HG02981 (cell line): ENCODE measurements around the gene IQCE.
A peak's percentile ranks its signal among the peaks of the same experiment; 100 is the strongest.

Experiments
- ATAC-seq: cut with Tn5 transposase; IDR thresholded peaks from one replicate; pipeline ENCODE4 v1.9.1; 2021; ENCODE audit warnings: mild to moderate bottlenecking, moderate library complexity; ENCODE audit not compliant: unreplicated experiment

Gene IQCE

DNA sequence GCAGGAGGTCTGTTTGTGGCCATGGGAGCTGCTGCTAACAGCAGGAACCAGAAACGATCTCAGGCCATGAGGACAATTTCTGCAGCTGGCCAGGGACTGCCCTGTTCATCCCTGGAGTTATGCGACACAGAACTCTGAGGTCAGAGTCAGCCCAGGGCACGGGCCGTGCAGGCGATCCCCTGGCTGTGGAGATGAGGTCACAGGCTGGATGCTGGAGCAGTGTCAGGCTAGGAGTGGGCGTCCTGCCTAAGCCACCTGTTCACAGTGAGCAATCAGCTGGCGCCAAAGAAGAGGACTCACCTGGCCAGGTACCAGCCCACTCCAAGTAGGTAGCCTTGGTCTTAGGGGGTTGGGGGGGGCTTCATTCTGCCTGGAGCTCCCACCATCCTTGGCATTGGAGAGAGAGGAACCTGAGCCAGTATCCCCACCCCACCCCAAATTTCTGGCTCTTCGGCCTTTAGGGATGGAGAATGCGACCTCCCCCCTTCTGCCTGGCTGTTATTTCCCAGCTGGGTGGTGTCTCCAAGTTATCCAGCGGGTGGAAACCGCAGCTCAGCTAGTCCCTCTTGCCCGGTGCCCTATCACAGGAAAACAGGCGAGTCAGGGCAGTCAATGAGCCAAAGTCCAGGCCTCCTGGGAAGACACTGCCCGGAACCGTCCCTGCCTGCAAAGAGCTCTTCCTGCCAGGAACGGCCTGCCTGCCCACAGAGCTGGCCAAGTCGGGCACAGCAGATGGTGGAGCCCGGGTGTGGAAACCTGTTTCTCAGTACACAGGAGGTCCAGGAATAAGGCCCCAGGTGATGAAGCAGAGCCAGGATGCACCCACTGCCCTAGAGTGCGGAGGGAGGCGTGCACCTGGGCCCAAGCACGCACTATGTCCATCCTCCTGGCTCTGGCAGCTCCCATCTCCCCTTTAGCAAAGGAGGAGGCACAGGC, 71.2 kb downstream of the IQCE start:
- no peak for ATAC-seq

DNA sequence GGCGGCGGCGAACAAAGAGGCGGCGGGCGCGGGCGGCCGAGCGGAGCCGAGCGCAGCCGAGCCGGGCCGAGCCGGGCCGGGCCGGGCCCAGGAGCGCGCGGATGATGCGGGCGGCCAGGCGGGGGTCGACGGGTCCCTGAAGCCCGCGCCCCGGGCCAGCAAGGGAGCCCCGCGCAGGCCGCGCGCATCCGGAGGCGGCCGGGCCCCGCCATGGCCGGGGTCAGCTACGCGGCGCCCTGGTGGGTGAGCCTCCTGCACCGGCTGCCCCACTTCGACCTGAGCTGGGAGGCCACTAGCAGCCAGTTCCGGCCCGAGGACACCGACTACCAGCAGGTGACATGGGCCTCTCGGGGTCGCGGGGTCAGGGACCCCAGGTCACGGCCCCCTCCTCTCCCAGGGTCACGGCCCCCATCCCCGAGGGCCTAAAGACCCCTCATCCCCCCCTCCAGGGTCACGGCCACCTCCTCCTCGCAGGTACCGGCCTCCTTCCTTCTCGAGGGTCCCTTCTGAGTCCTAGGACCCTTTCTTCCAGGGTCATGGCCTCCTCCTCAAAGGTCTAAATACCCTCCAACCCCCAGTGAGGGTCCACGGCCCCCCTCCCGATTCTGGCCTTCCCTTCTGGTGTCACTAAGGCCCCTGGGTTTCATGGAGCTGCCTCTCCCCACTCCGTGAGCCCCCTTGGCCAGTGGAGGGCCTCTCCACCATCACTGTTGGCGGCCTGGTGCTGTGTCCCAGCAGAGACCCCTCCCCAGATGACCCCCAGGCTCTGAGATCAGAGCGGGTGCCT, 73.4 kb downstream of the IQCE start, which contains the start of gene TTYH3:
TTYH3 (plus strand) TSS at position 41 of the 787 bp plus-strand sequence; CDS start at position 211, 170 bp downstream.
- ATAC-seq, result peak; percentile 25

DNA sequence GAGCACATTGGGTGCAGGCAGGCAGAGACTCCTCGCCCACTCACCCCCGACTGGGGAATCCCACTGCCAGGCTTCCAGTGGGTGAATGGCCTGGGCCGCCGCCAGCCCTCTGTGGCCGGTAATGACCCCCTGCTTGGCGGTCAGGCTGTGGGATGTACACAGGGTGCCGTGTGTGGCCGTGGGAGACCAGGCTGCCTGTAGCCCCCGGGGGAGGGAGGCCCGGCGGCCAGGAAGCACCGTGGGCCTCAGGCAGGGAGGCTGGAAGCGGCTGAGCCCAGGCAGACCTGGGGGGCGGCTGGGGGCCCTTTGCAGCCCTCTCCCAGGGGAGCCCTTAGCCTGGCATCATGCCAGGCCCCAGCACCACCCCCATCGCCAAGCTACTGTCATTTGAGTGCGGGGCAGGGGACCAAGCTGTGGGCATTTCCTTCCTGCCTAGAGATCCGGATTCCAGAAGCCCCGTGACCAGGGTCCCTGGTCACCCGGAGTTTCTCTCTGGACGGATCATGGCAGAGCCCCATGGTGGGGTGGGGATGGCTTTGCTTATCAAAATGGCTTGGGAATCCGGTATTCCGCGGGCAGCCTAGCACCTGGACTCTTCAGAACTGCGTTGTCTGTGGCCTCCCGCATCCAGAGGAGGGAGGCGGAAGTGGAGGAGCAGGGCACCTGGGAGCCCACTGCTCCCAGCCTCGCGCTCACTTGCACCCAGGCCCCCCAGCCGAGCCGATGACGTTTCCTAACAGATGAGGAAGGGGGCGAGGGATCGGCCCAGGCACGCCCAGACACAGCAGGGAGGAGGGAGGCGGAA, 74.2 kb downstream of the IQCE start:
- no peak for ATAC-seq

DNA sequence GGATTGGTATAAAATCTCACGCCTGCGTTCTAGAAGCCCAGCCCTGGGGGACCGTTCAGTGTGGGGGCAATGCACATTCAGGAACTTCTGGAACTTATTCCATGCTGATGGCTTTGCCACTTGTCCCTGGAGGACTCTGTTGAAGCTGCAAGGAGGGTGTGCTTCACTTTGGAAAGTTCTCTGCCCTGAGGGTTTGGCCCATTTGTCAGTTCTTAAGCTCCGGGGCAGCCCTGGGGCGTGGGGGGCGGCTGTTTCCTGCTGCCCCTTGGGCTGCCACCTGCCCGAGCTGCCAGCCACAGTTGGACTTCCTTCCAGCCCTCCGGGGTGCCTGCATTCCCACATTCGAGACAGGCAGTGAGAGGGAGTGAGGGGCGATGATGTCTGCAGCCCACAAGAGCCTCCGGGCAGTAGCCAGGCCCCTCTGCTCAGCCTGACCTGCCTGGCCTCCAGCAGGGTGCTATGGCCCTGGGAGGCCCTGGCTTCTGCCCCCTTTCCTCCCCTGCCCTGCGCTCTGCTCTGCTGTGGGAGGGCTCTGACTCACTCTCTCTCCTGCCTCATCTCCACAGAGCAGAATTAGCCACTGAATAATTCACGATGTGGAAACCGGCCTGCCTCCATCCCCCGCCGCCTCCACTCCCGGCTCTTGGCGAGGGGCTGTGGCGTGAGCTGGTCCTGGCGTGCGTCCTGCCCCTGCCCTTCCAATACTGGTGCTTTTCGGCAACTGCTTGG, 74.9 kb downstream of the IQCE start:
- ATAC-seq, result no peak

DNA sequence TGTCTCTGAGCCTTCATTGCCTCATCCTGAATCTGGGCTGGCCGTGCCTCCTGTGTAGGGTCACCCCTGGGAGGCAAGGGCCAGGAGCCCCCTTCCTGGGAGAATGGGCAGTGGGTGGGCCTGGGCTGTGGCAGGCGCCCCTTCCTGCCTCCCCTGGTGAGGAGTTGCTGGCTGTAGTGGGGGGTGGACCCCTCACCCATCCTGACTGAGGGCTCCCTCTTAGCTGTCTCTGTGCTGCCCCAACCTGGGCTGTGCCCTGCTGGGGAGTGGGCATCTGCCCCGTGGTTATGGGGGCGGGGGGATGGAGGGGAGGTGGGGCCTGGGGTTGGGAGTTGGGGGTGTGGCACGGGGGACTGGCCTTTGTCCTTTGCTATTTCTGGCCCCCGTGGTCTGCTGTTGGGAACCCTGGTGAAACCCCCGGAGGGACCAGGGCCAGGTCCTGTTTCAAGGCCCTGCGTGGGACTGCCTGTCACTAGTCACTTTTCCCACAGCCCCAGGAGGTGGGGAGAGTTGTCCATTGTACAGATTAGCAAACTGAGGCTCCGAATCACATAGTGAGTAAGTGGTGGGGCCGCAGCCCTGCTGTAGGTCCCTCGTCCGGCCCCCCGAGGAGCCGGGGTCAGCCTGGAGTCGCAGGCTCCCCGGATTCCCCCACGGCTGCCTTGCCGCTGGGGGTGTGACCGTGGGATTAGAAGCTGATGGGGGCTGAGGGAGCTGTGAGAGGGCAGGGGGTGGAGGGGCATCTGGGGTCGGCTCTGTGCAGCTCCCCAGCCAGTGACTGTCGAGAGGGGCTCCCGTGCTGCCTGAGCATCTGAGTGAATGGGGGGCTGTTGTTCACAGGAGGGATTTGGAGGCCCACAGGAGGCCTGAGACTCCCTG, 75.7 kb downstream of the IQCE start:
- ATAC-seq, result no peak

DNA sequence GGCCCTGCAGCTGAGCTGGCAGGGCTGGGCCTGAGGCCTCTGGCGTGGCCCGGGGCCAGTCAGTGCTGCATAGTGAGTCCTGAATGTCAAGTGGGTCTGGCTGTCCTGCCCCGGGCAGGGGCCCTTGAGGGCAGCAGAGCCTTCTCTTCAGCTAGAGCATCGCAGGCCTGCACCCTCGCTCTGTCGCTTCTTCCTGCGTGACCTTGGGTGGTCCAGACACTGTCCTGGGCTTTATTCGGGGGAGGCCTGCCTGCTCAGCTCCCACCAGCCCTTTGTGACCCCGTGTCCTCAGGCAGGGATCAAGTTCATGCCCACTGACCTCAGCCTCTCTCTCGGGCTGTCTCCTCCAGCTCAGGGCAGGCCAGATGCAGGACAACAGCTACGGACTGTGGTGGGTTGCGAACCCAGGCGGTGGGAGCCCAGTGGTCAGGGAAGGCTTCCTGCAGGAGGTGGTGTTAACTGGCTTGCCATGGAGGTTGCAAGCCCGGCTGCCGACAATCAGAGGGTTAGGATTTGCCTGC, 76.4 kb downstream of the IQCE start:
- no peak for ATAC-seq

DNA sequence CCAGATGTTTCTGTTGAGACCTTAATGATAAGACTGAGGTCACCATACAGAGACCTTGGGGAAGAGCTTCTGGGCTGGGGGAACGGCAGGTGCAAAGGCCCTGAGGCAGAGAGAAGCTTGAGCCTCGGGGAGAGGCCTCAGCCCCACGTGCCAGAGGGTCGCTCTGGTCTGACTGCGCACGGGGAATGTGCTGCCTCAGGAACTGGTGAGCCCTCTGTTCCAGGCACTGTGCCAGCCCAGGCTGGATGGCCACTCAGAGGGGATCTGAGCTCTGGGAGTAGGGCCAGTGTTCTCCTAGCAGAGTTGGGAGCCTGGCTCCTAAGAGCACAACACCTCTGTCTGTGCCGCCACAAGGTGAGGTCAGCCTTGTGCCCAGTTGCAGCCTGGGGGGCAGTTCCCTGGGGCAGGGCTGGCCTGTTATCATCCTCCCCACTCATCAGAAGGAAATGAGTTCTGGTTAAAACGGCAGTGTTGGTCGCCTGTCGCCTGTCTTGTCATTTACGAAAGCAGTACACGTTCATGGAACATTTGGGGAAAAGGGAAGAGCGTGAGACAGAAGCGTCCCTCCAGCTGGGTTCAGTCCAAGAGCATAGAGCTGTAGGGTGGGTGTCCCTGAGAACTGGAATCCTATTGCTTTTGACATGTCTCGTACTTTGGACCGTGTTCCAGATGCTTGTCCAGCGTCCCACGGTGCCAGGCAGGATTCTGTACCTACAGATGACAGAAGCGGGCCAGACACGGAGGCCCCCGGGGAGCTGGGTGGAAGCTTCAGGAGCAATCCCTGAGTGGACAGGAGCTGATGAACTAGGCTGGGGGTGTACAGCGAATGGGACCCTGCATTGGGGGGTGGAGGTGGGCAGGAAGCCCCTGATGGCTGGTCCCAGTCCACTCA, 77.3 kb downstream of the IQCE start:
- ATAC-seq, result no peak

DNA sequence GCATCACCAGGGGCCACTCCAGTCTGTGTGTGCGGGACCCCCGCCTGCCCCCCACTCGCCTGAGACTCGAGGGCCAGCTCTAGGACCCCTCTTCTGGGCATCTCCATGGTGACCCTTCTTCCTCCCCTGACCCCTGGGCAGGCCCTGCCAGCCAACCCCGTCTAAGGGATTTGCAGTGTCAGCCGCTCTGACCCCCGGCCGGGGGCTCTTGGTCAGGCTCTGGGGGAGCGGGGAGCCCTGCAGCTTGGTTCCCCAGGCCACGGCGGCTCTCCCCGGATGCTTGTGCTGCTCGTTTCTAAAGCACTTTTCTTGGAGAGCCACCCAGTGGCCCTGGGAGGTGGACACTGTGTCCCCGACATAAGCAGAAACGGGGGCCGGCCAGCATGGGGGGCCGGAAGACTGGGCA, 78.3 kb downstream of the IQCE start:
- no peak for ATAC-seq

DNA sequence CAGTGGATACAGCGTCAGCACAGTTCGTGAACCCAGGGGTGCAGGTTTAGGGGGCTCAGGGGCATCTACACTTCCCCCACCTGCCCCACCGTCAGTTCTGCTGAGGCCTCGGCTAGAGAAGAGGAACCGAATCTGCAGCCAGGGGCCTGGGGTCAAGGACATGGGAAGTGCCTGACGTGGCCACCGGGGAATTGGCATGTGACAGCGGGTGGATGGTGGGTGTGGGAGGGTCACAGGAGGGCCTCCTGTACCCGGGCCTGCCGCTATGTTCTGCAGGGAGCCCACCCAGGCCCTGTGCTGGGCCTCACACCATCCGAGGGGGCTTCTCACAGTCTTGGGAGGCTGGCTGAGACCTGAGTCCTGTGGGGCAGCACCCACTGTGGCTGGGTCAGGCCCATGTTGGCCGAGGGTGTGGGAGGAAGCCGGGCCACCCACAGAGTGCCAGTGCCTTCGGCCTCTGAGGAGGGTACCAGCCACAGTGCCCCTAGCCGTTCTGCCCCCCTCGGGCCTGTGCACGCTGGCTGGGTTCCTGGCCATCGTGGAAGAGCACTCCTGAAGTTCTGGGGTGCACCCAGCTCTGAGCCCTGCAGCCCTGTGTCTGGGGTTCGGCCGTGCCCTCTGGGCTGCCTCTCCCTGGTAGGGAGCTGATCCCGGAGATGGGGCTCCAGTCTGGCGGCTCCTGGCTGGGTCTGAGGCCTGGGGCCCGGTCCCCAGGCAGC, 78.9 kb downstream of the IQCE start:
- ATAC-seq, result no peak

DNA sequence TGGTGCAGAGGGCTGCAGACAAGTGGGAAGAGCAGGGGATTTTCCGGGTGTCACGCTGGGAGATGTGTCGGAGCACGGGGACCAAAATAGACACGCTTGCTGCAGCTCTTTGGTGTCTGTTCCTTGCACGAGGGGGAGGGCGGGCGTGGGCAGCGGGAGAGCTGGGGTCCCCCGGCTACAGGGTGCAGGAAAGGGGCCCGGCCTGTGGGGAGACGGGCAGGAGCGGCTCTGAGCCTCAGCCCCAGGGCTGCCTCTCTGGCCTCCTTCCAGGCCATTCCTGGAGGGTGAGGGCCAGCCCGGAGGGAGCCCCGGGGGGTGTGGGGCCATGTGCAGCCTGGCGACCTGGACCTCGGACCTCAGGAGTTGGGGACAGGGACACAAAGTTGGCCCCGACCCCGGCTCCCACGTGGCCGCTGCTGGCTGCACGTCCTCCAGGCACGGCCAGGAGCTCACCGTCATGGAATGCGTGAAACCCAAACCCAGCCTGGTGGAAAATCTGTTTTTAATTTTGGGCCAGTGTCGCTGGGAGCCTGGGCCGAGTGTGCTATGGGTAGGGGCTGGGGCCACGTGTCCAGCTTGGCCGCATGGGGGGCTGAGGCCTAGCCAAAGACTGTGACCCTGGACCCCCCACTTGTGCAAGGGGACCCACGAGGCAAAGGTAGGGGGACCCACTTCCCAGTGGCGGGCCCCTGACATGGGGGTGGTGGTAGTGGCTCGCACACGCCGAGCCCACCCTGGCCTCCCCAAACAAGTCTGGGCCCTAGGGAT, 79.6 kb downstream of the IQCE start:
- no peak for ATAC-seq

DNA sequence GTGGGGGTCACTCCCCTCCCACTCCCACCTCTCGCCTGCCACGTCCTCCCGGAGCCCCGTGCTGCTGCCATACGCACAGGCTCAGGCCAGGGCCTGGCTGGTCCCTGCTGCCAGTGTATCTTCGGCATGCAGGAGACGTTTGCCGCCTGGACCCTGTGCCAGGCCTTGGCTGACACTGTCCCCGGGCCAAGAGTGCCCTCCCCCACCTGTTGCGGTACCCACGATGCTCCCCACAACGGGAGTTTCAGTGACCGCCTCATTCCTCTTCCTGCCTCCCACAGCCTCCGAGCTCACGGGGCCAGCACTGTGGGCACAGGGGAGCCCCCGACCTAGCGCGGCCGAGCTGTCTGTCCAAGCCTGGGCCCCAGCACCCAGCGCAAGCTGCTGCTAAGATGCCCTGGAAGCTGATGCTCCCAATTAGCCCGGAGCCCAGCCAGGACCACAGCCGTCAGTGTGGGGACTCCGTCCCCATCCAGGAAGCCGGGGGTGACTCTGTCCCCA, 80.5 kb downstream of the IQCE start:
- no peak for ATAC-seq

DNA sequence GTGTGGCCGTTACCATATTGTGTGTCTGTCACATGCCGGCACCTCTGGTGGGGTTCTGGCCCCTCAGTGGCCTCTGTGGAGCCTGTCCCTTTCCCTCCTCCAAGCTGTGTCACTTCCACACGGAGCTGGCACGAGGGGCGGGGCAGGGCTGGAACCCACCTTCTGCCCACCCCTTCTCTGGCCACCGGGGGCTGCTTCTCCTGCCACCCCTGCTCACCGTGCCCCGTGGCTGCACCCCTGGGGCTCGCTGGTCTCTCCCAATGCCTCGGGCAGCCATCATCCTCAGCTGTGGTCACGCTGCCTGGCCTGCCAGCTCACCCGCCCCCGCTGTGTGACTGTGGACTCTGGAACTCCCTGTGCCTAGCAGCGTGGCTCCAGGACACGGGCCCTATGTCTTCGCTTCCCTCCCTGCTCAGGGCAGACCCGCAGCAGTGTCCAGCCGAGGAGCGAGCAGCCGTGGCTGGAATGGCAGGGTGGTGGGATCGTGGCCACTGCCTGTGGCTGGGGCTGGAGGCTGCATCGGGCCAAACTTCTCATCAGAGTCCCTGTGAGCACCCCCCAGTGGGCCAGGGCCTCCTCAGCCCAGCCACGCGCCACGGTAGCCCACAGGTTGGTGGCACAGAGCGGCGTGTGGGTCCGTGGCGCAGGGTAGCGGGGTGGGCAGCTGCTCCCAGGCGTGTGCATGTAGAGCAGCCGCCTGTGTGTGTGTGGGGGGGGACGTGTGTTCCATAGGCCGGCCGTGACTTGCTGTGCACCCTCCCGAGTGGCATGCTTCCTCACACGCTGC, 81.1 kb downstream of the IQCE start:
- no peak for ATAC-seq

DNA sequence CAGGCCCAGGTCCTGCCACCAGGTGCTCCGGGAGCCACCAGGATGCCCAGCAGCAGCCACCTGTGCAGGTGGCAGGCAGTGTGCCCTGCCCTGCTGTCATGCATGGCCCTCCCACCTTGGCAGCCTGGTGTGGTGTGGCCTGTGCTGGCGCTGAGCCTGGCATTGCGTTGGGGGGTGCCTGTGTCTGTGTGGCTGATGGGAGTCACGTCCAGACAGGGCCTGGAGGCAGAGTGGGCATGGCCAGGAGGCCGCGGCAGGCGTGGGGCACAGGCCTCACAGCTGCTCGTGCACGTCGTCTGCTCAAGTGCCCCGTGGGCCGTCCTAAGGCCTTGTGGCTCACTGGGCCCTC, 81.7 kb downstream of the IQCE start:
- ATAC-seq, result no peak

DNA sequence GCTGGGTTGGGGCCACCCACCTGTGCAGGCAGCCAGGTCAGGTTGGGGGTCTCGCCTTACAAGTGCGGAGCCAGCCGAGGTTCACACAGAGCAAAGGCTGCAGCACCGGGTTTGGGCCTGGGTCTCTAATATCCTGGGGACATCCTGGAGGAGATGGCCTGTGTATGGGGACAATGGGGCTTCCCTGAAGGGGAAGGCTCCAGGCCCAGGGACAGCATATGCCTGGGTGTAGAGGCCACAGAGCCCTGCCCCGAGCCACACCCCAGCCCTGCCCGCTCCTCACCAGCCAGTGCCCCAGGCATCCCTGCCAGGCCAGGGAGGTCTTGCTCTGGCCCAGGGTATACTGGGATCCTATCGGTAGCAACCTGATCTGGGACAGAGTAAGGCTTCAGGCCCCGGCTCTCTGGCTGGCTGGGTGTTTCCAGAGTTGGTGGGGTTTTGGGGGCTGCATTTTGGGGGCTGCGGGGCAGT, 82.1 kb downstream of the IQCE start:
- no peak for ATAC-seq
